ENCODE data around the gene NAB1. TPM values are rescaled to one million over a fixed set of nuclear protein-coding genes. Genes with fewer than 3 reads are reported as not detected.

The NAB1 gene
- total and polyA plus RNA-seq, 2 experiments from 2014 or later: 10.4 to 40.2 TPM

DNA sequence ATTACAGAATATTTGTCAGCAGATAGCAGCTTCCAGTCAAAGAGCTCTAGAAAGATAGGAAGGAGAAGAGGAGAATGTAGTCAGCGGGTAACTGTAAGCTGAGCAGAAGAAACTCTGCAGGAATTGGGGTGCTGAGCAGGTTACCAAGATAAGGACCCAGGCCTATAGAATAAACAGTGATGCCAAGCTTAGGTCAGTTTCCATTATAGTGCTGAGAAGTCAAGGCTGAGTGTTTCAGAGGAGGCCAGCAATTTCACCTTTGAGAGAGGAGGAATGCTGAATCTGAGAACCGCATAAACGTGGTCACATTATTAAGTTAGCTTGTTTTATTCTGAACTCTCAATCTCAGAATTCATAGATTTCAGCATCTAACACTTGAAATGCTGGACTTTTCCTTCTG, 13.9 kb downstream of the NAB1 start (continued):
- TF ChIP-seq, protein P1, sequence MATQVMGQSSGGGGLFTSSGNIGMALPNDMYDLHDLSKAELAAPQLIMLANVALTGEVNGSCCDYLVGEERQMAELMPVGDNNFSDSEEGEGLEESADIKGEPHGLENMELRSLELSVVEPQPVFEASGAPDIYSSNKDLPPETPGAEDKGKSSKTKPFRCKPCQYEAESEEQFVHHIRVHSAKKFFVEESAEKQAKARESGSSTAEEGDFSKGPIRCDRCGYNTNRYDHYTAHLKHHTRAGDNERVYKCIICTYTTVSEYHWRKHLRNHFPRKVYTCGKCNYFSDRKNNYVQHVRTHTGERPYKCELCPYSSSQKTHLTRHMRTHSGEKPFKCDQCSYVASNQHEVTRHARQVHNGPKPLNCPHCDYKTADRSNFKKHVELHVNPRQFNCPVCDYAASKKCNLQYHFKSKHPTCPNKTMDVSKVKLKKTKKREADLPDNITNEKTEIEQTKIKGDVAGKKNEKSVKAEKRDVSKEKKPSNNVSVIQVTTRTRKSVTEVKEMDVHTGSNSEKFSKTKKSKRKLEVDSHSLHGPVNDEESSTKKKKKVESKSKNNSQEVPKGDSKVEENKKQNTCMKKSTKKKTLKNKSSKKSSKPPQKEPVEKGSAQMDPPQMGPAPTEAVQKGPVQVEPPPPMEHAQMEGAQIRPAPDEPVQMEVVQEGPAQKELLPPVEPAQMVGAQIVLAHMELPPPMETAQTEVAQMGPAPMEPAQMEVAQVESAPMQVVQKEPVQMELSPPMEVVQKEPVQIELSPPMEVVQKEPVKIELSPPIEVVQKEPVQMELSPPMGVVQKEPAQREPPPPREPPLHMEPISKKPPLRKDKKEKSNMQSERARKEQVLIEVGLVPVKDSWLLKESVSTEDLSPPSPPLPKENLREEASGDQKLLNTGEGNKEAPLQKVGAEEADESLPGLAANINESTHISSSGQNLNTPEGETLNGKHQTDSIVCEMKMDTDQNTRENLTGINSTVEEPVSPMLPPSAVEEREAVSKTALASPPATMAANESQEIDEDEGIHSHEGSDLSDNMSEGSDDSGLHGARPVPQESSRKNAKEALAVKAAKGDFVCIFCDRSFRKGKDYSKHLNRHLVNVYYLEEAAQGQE (IDR thresholded peaks at IDR 0.05; ENCODE audit: unreplicated experiment): no peak
- TF ChIP-seq, protein P2, sequence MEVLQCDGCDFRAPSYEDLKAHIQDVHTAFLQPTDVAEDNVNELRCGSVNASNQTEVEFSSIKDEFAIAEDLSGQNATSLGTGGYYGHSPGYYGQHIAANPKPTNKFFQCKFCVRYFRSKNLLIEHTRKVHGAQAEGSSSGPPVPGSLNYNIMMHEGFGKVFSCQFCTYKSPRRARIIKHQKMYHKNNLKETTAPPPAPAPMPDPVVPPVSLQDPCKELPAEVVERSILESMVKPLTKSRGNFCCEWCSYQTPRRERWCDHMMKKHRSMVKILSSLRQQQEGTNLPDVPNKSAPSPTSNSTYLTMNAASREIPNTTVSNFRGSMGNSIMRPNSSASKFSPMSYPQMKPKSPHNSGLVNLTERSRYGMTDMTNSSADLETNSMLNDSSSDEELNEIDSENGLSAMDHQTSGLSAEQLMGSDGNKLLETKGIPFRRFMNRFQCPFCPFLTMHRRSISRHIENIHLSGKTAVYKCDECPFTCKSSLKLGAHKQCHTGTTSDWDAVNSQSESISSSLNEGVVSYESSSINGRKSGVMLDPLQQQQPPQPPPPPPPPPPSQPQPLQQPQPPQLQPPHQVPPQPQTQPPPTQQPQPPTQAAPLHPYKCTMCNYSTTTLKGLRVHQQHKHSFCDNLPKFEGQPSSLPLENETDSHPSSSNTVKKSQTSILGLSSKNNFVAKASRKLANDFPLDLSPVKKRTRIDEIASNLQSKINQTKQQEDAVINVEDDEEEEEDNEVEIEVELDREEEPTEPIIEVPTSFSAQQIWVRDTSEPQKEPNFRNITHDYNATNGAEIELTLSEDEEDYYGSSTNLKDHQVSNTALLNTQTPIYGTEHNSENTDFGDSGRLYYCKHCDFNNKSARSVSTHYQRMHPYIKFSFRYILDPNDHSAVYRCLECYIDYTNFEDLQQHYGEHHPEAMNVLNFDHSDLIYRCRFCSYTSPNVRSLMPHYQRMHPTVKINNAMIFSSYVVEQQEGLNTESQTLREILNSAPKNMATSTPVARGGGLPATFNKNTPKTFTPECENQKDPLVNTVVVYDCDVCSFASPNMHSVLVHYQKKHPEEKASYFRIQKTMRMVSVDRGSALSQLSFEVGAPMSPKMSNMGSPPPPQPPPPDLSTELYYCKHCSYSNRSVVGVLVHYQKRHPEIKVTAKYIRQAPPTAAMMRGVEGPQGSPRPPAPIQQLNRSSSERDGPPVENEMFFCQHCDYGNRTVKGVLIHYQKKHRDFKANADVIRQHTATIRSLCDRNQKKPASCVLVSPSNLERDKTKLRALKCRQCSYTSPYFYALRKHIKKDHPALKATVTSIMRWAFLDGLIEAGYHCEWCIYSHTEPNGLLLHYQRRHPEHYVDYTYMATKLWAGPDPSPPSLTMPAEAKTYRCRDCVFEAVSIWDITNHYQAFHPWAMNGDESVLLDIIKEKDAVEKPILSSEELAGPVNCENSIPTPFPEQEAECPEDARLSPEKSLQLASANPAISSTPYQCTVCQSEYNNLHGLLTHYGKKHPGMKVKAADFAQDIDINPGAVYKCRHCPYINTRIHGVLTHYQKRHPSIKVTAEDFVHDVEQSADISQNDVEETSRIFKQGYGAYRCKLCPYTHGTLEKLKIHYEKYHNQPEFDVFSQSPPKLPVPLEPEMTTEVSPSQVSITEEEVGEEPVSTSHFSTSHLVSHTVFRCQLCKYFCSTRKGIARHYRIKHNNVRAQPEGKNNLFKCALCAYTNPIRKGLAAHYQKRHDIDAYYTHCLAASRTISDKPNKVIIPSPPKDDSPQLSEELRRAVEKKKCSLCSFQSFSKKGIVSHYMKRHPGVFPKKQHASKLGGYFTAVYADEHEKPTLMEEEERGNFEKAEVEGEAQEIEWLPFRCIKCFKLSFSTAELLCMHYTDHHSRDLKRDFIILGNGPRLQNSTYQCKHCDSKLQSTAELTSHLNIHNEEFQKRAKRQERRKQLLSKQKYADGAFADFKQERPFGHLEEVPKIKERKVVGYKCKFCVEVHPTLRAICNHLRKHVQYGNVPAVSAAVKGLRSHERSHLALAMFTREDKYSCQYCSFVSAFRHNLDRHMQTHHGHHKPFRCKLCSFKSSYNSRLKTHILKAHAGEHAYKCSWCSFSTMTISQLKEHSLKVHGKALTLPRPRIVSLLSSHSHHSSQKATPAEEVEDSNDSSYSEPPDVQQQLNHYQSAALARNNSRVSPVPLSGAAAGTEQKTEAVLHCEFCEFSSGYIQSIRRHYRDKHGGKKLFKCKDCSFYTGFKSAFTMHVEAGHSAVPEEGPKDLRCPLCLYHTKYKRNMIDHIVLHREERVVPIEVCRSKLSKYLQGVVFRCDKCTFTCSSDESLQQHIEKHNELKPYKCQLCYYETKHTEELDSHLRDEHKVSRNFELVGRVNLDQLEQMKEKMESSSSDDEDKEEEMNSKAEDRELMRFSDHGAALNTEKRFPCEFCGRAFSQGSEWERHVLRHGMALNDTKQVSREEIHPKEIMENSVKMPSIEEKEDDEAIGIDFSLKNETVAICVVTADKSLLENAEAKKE (CRISPR knock-in tag; IDR thresholded peaks at IDR 0.05): no peak

DNA sequence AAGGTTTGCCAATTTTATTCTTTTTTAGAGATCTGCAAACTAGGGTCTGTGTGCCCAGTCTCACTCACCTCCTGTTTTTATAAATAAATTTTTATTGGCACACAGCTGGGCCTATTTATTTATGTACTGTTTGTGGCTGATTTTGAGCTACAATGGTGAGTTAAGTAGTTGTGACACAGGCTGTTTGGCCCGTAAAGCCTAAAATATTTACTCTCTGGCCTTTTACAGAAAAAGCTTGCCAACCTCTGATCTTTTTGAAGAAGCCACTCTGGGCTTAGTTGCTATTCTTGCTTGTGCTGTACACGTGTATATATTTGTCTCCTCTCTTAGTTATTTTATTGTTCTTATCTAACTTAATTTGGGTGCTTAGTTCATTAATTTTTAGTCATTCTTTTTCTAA, 14.5 kb downstream of the NAB1 start:
- Histone ChIP-seq H4K20me1 (replicated peaks; ENCODE audit: insufficient read depth) (no peaks in the 10 kb centered on the region; the same call in 1 of the 2 replicates), H3K79me2 (replicated peaks; ENCODE audit: insufficient read depth) (peaks cover 31% of the 10 kb centered on the region), H3K27me3 (ENCODE audit: insufficient read depth) (no peaks in the 10 kb centered on the region), H3K4me3 (no peak overlapping the region), H3K4me2 (no peak overlapping the region), H3K9me2 (ENCODE audit: insufficient read depth) (no peaks in the 10 kb centered on the region), H3K27ac (ENCODE audit: low read depth) (no peak overlapping the region), H2AFZ (no peak overlapping the region), H3F3A (replicated peaks; ENCODE audit: low read depth) (no peaks in the 10 kb centered on the region), H3K36me3 (ENCODE audit: insufficient read depth) (no peaks in the 10 kb centered on the region), H3K4me1 (ENCODE audit: insufficient read depth) (peaks cover 4% of the 10 kb centered on the region; the same call in 1 of the 2 replicates)
- H3K27ac Mint-ChIP-seq: no peak overlapping the region
- H3K4me3 Mint-ChIP-seq: no peak overlapping the region
- H3K9me3 Mint-ChIP-seq: peaks cover 10% of the 10 kb centered on the region
- H3K4me1 Mint-ChIP-seq: peaks cover 13% of the 10 kb centered on the region
- DNase-seq (ENCODE audit: low spot score) (no peak), ATAC-seq (no peak)
- peaks cover 14% of the 10 kb centered on the region for H3K36me3 Mint-ChIP-seq (ENCODE audit: low read depth)
- peaks cover 2% of the 10 kb centered on the region for H3K27me3 Mint-ChIP-seq (ENCODE audit: insufficient read depth, low read depth, poor library complexity)
- TF ChIP-seq POLR2AphosphoS5 (IDR thresholded peaks at IDR 0.05; ENCODE audit: low read depth): no peak
- TF ChIP-seq ZNF114 (CRISPR knock-in tag; IDR thresholded peaks at IDR 0.05): no peak
- TF ChIP-seq, protein P2 (CRISPR knock-in tag; IDR thresholded peaks at IDR 0.05): no peak
- TF ChIP-seq CREB1 (CRISPR knock-in tag; IDR thresholded peaks at IDR 0.05; ENCODE audit: low read depth): no peak
- TF ChIP-seq EZH2phosphoT487 (IDR thresholded peaks at IDR 0.05; ENCODE audit: unreplicated experiment): no peak

Measured in GM23338 (cell line).